BLaER1 treated with 17β-estradiol and CSF1 and Interleukin-3, amounts not matched to agents 10 nM and 100 nM (cell line): ENCODE results near the gene UPF2.

Source experiments
- H3K27ac ChIP-seq, 11 experiments: shearing (Covaris generic); formaldehyde crosslinking; 2 replicates each; pipeline ENCODE4 v1.8.1; 2022
- H3K27me3 ChIP-seq, 11 experiments: shearing (Covaris generic); formaldehyde crosslinking; 2 replicates each; pipeline ENCODE4 v1.8.1; 2022
- H3K36me3 ChIP-seq, 11 experiments: shearing (Covaris generic); formaldehyde crosslinking; 2 replicates each; pipeline ENCODE4 v1.8.1; 2022
- H3K4me1 ChIP-seq, 10 experiments: shearing (Covaris generic); formaldehyde crosslinking; 2 replicates each; pipeline ENCODE4 v1.8.1; 2022
- H3K4me2 ChIP-seq, 11 experiments: shearing (Covaris generic); formaldehyde crosslinking; 2 replicates each; pipeline ENCODE4 v1.8.1; 2022
- H3K4me3 ChIP-seq, 10 experiments: shearing (Covaris generic); formaldehyde crosslinking; 2 replicates each; pipeline ENCODE4 v1.8.1; 2022
- H3K9ac ChIP-seq, 11 experiments: shearing (Covaris generic); formaldehyde crosslinking; 2 replicates each; pipeline ENCODE4 v1.8.1; 2022
- H3K9me3 ChIP-seq, 11 experiments: shearing (Covaris generic); formaldehyde crosslinking; replicated peaks in 1 of 11; 2 replicates each; pipeline ENCODE4 v1.8.1; 2022
- H4K20me1 ChIP-seq, 11 experiments: shearing (Covaris generic); formaldehyde crosslinking; 2 replicates each; pipeline ENCODE4 v1.8.1; 2022
- Cebpa-rat ChIP-seq, 11 experiments: shearing (Covaris generic); IDR thresholded peaks; 2 replicates each; pipeline ENCODE4 v1.8.1; 2022

UPF2 gene

GRCh38 chr10:11887381-11888227 is 155.0 kb downstream of the UPF2 start:
- Histone ChIP-seq H4K20me1 (no peaks in the 10 kb centered on the region), H3K9me3 (no peaks in the 10 kb centered on the region), H3K4me1 (peaks cover 15 to 41% (median 35%) of the 10 kb centered on the region in 10 experiments), H3K36me3 (no peaks in the 10 kb centered on the region), H3K27ac (peak overlapping the region in 5 of 11 experiments; percentile 8 to 36 (median 27); a peak in 4 of 22 replicates), H3K4me2 (peak overlapping the region; percentile 58 to 82 (median 76)), H3K9ac (peak overlapping the region in 4 of 11 experiments; percentile 33 to 51 (median 47); a peak in 3 of 22 replicates), H3K4me3 (no peak overlapping the region), H3K27me3 (no peaks in the 10 kb centered on the region)
- no peak for TF ChIP-seq Cebpa-rat (IDR thresholded peaks at IDR 0.05)

GRCh38 chr10:11886851-11887250 is 155.8 kb downstream of the UPF2 start:
- no peaks in the 10 kb centered on the region for H3K36me3 ChIP-seq
- no peaks in the 10 kb centered on the region for H3K27me3 ChIP-seq
- no peak overlapping the region for H3K4me3 ChIP-seq
- TF ChIP-seq Cebpa-rat (IDR thresholded peaks at IDR 0.05), result no peak
- peaks cover 23 to 49% (median 42%) of the 10 kb centered on the region in 10 experiments for H3K4me1 ChIP-seq
- H3K9ac ChIP-seq, result peak overlapping the region in 9 of 11 experiments; percentile 26 to 51 (median 44); a peak in 14 of 22 replicates
- H3K27ac ChIP-seq, result peak overlapping the region in 7 of 11 experiments; percentile 8 to 36 (median 22); a peak in 7 of 22 replicates
- H3K9me3 ChIP-seq, result no peaks in the 10 kb centered on the region
- peak overlapping the region; percentile 58 to 82 (median 76) for H3K4me2 ChIP-seq
- no peaks in the 10 kb centered on the region for H4K20me1 ChIP-seq

- Histone ChIP-seq H4K20me1 (no peaks in the 10 kb centered on the region), H3K4me2 (peak overlapping the region in 9 of 11 experiments; percentile 71 to 82 (median 77); a peak in 18 of 22 replicates), H3K4me1 (peaks cover 23 to 48% (median 44%) of the 10 kb centered on the region in 10 experiments), H3K9ac (peak overlapping the region in 3 of 11 experiments; percentile 44 to 50 (median 48); a peak in 1 of 22 replicates), H3K4me3 (no peak overlapping the region), H3K36me3 (no peaks in the 10 kb centered on the region), H3K9me3 (no peaks in the 10 kb centered on the region), H3K27ac (no peak overlapping the region), H3K27me3 (no peaks in the 10 kb centered on the region)
- no peak for TF ChIP-seq Cebpa-rat (IDR thresholded peaks at IDR 0.05)
Observed at GRCh38 chr10:11886138-11886474, 156.5 kb downstream of the UPF2 start.

GRCh38 chr10:11885437-11886137 is 157.0 kb downstream of the UPF2 start:
- H3K9me3 ChIP-seq, result no peaks in the 10 kb centered on the region
- H3K4me1 ChIP-seq, result peaks cover 23 to 45% (median 41%) of the 10 kb centered on the region in 10 experiments
- H3K27me3 ChIP-seq, result no peaks in the 10 kb centered on the region
- no peak for TF ChIP-seq Cebpa-rat (IDR thresholded peaks at IDR 0.05)
- peak overlapping the region in 9 of 11 experiments; percentile 71 to 82 (median 77); a peak in 15 of 22 replicates for H3K4me2 ChIP-seq
- no peak overlapping the region for H3K9ac ChIP-seq
- H3K4me3 ChIP-seq, result no peak overlapping the region
- H3K27ac ChIP-seq, result no peak overlapping the region
- H3K36me3 ChIP-seq, result no peaks in the 10 kb centered on the region
- H4K20me1 ChIP-seq, result no peaks in the 10 kb centered on the region

- Histone ChIP-seq H3K27me3 (no peaks in the 10 kb centered on the region), H3K4me3 (no peak overlapping the region), H3K9ac (no peak overlapping the region), H3K4me1 (peaks cover 23 to 47% (median 41%) of the 10 kb centered on the region in 10 experiments), H4K20me1 (no peaks in the 10 kb centered on the region), H3K9me3 (no peaks in the 10 kb centered on the region), H3K36me3 (no peaks in the 10 kb centered on the region), H3K27ac (no peak overlapping the region), H3K4me2 (no peak overlapping the region)
- TF ChIP-seq Cebpa-rat (IDR thresholded peaks at IDR 0.05), result no peak
Observed at GRCh38 chr10:11884706-11885423, 157.7 kb downstream of the UPF2 start.

GRCh38 chr10:11882646-11883375 is 159.8 kb downstream of the UPF2 start:
- H3K27ac ChIP-seq, result no peak overlapping the region
- no peaks in the 10 kb centered on the region for H3K9me3 ChIP-seq
- H3K27me3 ChIP-seq, result no peaks in the 10 kb centered on the region
- H3K4me2 ChIP-seq, result peak overlapping the region; percentile 8 to 68 (median 39); a peak in 21 of 22 replicates
- H3K4me1 ChIP-seq, result peaks cover 23 to 58% (median 43%) of the 10 kb centered on the region in 10 experiments
- H4K20me1 ChIP-seq, result no peaks in the 10 kb centered on the region
- no peak overlapping the region for H3K4me3 ChIP-seq
- no peak overlapping the region for H3K9ac ChIP-seq
- no peak for TF ChIP-seq Cebpa-rat (IDR thresholded peaks at IDR 0.05)
- no peaks in the 10 kb centered on the region for H3K36me3 ChIP-seq

- Histone ChIP-seq H3K4me1 (peaks cover 25 to 60% (median 44%) of the 10 kb centered on the region in 10 experiments), H3K9me3 (no peaks in the 10 kb centered on the region), H3K27me3 (no peaks in the 10 kb centered on the region), H3K4me3 (no peak overlapping the region), H3K36me3 (no peaks in the 10 kb centered on the region), H3K9ac (no peak overlapping the region), H4K20me1 (no peaks in the 10 kb centered on the region), H3K4me2 (peak overlapping the region in 10 of 11 experiments; percentile 8 to 68 (median 40); a peak in 16 of 22 replicates), H3K27ac (no peak overlapping the region)
- TF ChIP-seq Cebpa-rat (IDR thresholded peaks at IDR 0.05), result no peak
Observed at GRCh38 chr10:11881477-11882417, 160.9 kb downstream of the UPF2 start.
